ENCODE measurements around the gene PLEKHA5.
"Not testable (repeated sequence)": the region's sequence is repeated elsewhere in the genome, so short reads cannot be mapped to it uniquely, and the experiment has no call there.

The PLEKHA5 gene

DNA sequence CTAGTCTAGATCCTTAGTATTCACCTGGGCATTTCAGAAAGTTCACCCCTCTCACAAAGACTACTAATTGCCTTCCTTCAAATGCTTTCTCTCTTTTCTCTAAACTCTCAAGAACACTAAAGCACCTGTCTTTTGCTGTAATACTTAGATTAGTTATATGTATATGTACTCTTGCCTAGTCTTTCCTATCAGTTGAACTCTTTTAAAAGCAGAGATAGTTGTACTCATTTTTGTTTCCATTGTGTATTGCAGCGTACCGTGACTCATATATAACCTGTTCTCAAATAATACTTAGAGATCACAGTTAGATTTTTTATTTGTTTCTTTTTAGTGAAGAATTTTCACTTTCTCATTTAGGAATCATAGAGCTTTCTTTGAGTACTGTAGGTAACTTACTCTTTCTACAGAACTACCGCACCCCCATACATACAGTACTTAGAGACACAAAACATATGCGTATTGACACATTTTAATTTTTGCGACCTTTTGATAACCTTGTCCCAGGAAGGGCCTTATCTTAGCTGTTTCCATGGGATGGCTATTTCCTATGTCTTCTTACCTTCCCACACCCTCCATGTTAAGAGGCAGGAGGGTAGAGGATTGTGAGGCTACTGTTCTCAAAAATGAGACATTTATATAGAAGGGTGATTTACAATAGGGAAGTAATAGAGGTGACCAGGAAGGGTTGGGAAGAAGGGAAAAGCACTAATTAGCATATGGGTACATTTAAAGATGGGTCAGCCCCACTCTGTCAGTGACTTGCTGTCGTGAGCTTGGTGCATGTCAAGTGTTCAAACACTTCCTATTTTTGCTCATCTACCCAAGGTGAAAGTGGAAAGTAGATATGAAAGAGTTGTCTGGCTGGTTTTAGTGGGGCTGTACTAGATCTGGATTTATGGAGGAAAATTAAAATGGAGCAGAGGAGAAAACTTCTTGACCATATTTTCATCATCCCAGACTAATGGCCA lies 74.3 kb downstream of the PLEKHA5 start:
- DNase-seq: no peak

- no peak for DNase-seq
These were observed 75.6 kb downstream of the PLEKHA5 start for GRCh38 chr12:19205120-19205519.

GRCh38 chr12:19206493-19207077 lies 77.1 kb downstream of the PLEKHA5 start:
- DNase-seq: no peak

DNA sequence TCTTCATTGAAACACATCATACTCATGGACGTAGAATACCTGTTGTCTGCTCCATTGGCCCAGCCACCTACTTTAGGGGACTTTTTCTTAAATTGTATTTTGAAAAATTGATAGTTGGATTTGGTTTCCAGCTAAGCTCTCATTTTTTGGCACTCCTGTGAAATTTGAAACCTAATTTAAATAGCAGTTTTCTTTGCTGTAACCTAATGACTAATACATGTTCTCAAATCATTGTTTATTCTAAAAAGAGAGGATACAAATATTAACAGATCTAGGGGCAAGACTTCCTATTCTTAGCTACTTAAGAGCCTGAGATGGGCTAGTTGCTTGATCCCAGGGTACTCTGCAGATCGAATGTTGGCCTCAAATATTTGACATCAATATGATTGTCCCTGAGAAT lies 78.9 kb downstream of the PLEKHA5 start:
- no peak for DNase-seq

- DNase-seq: no peak
These were observed 80.1 kb downstream of the PLEKHA5 start for GRCh38 chr12:19209661-19210060.

GRCh38 chr12:19211802-19212201 lies 82.3 kb downstream of the PLEKHA5 start:
- no peak for DNase-seq

DNA sequence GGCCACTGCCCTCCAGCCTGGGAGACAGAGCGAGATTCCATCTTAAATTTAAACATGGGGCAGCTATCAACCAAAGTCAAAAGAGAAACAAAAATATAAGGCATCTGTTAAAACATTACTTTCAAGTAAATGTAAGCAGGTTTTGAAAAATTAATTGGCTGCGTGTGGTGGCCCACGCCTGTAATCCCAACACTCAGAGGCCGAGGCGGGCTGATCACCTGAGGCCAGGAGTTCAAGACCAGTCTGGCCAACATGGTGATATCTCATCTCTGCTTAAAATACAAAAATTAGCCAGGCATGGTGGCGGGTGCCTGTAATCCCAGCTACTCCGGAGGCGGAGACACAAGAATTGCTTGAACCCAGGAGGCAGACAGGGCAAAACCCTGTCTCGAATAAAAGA lies 82.7 kb downstream of the PLEKHA5 start:
- no peak for DNase-seq

- DNase-seq: no peak
These were observed 84.5 kb downstream of the PLEKHA5 start for GRCh38 chr12:19214020-19214419.

- DNase-seq: no peak
These were observed 85.6 kb downstream of the PLEKHA5 start for GRCh38 chr12:19215115-19215514.

DNA sequence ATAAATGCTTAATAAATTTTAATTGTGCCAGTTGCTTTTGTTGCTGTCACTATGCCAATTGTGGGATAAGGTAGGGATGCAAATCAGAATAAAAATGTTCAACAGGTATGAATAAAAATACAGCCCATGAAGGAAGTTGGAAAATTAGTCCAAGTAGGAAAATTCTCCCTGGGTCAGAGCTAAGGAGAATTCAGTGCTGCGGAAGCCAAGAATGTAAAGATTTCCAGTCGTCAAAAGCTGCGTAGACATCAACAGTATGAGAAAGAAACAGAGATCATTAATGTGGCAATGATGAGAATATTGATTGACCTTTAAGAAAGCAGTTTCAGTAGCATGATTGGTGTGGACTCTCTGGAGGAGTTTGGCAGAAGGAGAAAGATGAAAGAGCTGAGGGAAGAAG lies 87.9 kb downstream of the PLEKHA5 start:
- no peak for DNase-seq

DNA sequence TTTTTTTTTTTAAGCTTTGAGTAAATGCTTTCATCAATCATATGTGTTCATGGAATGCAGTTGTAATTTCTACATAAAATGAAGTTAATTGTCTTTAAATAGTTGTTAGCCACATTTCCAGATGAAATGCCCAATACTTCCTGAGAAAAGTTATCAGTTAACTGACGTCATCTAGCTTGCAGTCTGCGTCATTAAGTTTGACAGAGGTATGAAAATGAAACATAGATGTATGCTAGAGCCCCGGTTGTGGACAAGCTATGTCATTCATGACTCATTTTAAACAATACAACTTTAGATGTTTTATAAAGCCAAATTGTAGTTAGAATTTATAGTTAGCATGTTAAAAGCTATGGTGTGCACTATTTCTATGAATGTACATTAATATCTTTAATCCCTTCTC lies 90.7 kb downstream of the PLEKHA5 start:
- no peak for DNase-seq

DNA sequence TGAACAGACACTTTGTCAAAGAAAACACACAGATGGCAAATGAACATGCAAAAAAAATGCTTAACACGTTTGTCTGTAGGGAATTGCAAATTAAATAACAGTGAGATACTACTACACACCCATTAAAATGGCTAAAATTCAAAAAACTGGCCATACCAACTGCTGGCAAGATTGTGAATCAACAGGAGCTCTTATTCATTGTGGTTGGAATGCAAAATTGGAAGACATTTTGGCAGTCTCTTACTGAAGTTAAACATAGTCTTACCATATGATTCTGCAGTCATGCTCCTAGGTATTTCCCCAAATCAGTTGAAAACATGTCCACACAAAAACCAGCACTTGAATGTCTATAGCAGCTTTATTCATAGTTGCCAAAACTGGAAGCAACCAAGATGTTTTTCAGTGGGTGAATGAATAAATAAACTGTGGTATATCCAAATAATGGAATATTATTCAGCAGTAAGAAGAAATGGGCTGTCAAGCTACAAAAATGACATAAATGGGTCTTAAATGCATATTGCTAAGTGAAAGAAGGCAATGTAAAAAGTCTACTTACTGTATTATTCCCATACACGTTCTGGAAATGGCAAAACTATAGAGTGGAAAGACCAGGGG lies 91.4 kb downstream of the PLEKHA5 start:
- DNase-seq: no peak

GRCh38 chr12:19222558-19222957 lies 93.0 kb downstream of the PLEKHA5 start:
- DNase-seq: no peak

- DNase-seq: no peak
These were observed 93.5 kb downstream of the PLEKHA5 start for GRCh38 chr12:19223018-19223417.

DNA sequence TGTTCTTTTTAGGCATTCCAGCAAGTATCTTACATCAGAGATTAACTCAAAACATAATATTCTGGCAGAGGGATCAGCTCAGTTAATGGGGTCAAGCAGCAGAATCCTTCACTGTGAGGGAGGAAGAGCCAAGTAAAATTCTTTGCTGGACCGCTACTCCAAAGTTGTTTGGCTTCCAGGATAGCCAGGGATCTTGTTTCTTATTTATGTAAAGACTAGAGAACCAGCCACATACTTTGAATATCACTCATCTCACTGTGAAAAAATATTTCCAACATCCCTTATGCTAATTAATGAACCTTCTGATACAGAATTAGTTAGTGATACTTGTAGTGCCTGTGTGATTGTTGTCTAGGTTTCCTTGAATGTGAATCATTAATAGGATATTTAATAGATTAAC lies 94.2 kb downstream of the PLEKHA5 start:
- no peak for DNase-seq

GRCh38 chr12:19224746-19225145 lies 95.2 kb downstream of the PLEKHA5 start:
- no peak for DNase-seq

DNA sequence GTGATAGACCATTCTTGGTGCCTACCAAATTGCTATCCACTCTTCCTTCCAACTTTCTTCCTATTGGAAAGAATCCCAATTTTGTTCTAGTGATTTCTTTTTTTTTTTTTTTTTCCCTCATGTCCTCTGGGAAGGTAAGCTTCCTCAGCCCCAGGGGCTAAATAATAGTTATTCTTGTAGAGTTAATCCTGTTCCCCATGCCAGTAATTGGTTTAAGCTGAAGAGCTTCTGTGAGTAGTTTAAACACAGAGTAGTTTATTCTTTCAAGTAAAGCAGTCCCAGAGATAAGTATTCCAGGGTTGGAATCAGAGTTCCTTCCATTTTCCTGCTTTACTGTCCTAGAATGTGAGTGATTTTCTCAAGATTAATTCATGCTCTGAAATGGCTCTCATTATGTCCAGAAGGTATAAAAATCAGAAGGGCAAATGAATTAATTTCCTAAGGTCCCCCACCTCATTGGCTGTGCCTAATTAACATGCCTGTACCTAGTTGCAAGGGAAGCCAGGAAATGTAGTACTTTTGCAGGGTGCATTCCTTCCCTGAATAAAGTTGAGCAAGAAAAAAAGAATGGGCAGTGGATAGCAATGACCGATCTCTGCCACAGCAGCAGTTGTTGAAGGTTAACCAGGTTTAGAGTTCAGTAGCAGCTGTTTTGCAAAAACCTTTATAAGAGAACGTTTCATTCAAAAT lies 97.8 kb downstream of the PLEKHA5 start:
- DNase-seq: no peak

DNA sequence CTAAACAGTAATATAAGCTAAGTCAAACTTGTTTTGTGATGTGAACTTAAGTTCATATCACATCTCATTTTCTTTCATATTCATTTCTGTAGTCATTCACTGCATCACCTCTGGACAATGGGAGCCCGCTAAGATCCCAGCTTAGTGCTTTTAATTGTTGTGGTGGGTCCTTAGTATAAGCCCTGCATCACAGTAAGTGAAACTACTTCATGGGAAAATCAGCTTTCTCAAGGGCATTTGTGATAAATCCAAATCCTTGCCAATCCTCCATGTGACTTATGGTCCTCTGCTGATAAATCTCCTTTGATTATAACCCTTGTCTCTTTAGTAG lies 98.3 kb downstream of the PLEKHA5 start:
- DNase-seq: no peak

DNA sequence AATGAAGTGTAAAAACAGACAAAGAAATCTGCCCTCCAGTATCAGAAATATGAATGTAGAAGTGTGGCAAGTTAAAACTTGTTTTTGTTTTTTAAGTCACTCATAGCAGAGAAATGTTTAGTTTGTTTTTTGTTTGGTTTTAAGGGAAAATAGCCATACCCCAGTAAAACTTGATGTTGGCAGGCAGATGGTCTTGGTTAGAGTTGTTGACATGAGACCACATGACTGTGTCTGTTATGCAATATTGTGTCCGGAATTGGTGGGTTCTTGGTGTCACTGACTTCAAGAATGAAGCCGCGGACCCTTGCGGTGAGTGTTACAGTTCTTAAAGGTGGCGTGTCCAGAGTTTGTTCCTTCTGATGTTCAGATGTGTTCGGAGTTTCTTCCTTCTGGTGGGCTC lies 99.5 kb downstream of the PLEKHA5 start:
- not testable (repeated sequence) for DNase-seq

- no peak for DNase-seq
These were observed 100.8 kb downstream of the PLEKHA5 start for GRCh38 chr12:19230299-19230866.

GRCh38 chr12:19230896-19231295 lies 101.4 kb downstream of the PLEKHA5 start:
- DNase-seq: no peak

GRCh38 chr12:19234171-19234704 lies 104.7 kb downstream of the PLEKHA5 start:
- DNase-seq: no peak
